B cell (primary cell): Measurements from ENCODE around the gene PHF20. TPM values are rescaled to one million over a fixed set of nuclear protein-coding genes. Genes with fewer than 3 reads are reported as not detected.

ENCODE experiments used
- ATAC-seq: fragments of 200-7000 bp; cut with Tn5 transposase; one replicate; pipeline ENCODE4 v1.10.0; 2021; ENCODE audit warnings: low read depth, mild to moderate bottlenecking, moderate number of reproducible peaks, moderate library complexity
- CTCF ChIA-PET: fragments of 350-600 bp; sonication (Branson Sonifier 250); formaldehyde crosslinking; loops from one replicate; lab custom pipeline; 2021; ENCODE audit warnings: antibody characterized with exemption, inconsistent platforms; lab: Charles Lee
- POLR2A ChIA-PET: fragments of 350-600 bp; sonication (Branson Sonifier 250); formaldehyde crosslinking; loops from one replicate; lab custom pipeline; 2021; ENCODE audit warnings: antibody characterized with exemption; lab: Charles Lee
- DNase-seq: peaks from one replicate; pipeline ENCODE4 v3.0.0; 2013
- H2AFZ ChIP-seq: 2 replicates; pipeline ENCODE4 v1.6.1; 2012; ENCODE audit warnings: mild to moderate bottlenecking, low read depth, low read length; ENCODE audit not compliant: insufficient read depth, poor library complexity, severe bottlenecking
- H3K27ac ChIP-seq, 2 donors: 1 replicate in 1 of 2; 2 replicates in 1 of 2; pipeline ENCODE4 v1.5.1; 2012 to 2013; ENCODE audit warnings: low read length in 2 of 2, mild to moderate bottlenecking in 2 of 2, moderate library complexity in 1 of 2
- H3K27me3 ChIP-seq, 4 experiments: fragments of 200-600 bp in 1 of 4; sonication (generic) in 1 of 4; replicated peaks in 1 of 4; 1 replicate in 2 of 4; 2 replicates in 2 of 4; pipeline versions ENCODE4 v1.6.1 to v1.7.0; 2013 to 2016; ENCODE audit warnings: low read length in 3 of 4, mild to moderate bottlenecking in 2 of 4, mixed read lengths in 1 of 4, moderate library complexity in 1 of 4; ENCODE audit not compliant: insufficient read depth in 4 of 4, control insufficient read depth in 3 of 4; ENCODE audit errors: control extremely low read depth in 1 of 4
- H3K36me3 ChIP-seq, 2 experiments: replicated peaks in 1 of 2; 1 replicate in 1 of 2; 2 replicates in 1 of 2; pipeline versions ENCODE4 v1.6.1 to v1.7.1; 2013; ENCODE audit warnings: low read length in 1 of 2; ENCODE audit not compliant: insufficient read depth in 2 of 2, control insufficient read depth in 1 of 2; ENCODE audit errors: control extremely low read depth in 1 of 2, extremely low read depth in 1 of 2
- H3K4me1 ChIP-seq, 2 donors: fragments of 200-600 bp in 1 of 2; sonication (generic) in 1 of 2; 1 replicate in 1 of 2; 2 replicates in 1 of 2; pipeline versions ENCODE4 v1.5.1 to v1.6.1; 2013 to 2017; ENCODE audit warnings: low read length in 2 of 2; ENCODE audit not compliant: control insufficient read depth in 2 of 2, insufficient read depth in 2 of 2
- H3K4me2 ChIP-seq: replicated peaks from 2 replicates; pipeline ENCODE3; 2012; ENCODE audit warnings: mild to moderate bottlenecking, low read depth, low read length; ENCODE audit not compliant: poor library complexity, severe bottlenecking
- H3K4me3 ChIP-seq, 5 experiments: fragments of 200-600 bp in 1 of 5; sonication (generic) in 1 of 5; 1 replicate in 3 of 5; 2 replicates in 2 of 5; pipeline versions ENCODE4 v1.5.1 to v1.7.0; 2011 to 2016; ENCODE audit warnings: low read length in 4 of 5, mild to moderate bottlenecking in 4 of 5, low read depth in 2 of 5, control low read depth in 1 of 5, moderate library complexity in 1 of 5; ENCODE audit not compliant: insufficient read depth in 1 of 5; ENCODE audit errors: control extremely low read depth in 1 of 5, extremely low read depth in 1 of 5
- H3K79me2 ChIP-seq: fragments of 200-600 bp; sonication (generic); one replicate; pipeline ENCODE4 v1.6.0; 2016; ENCODE audit warnings: low read length; ENCODE audit not compliant: control insufficient read depth, insufficient read depth
- H3K9ac ChIP-seq: fragments of 200-600 bp; sonication (generic); 2 replicates; pipeline ENCODE4 v1.6.1; 2017; ENCODE audit warnings: mild to moderate bottlenecking, low read length, moderate library complexity
- H3K9me3 ChIP-seq, 3 donors: one replicate each; pipeline versions ENCODE4 v1.6.1 to v1.7.1; 2013; ENCODE audit warnings: low read length in 2 of 3; ENCODE audit not compliant: control insufficient read depth in 2 of 3, insufficient read depth in 1 of 3; ENCODE audit errors: control extremely low read depth in 1 of 3
- H4K20me1 ChIP-seq: 2 replicates; pipeline ENCODE4 v1.6.0; 2012; ENCODE audit warnings: mild to moderate bottlenecking, low read length; ENCODE audit not compliant: insufficient read depth, control insufficient read depth, poor library complexity, severe bottlenecking
- H3K27ac Mint-ChIP-seq: one replicate; pipeline ENCODE4 v1.8.0; 2021; ENCODE audit warnings: mixed read lengths
- H3K27me3 Mint-ChIP-seq: one replicate; pipeline ENCODE4 v1.8.0; 2021; ENCODE audit warnings: mixed read lengths
- H3K4me1 Mint-ChIP-seq: one replicate; pipeline ENCODE4 v1.8.0; 2021; ENCODE audit warnings: mixed read lengths
- H3K4me3 Mint-ChIP-seq: one replicate; pipeline ENCODE4 v1.8.0; 2021; ENCODE audit warnings: mixed read lengths
- H3K9me3 Mint-ChIP-seq: one replicate; pipeline ENCODE4 v1.8.0; 2022; ENCODE audit warnings: mixed read lengths; ENCODE audit not compliant: insufficient read depth
- EZH2 ChIP-seq: IDR thresholded peaks from 2 replicates; pipeline ENCODE4 v1.6.1; 2012; ENCODE audit warnings: borderline replicate concordance, low read depth, mild to moderate bottlenecking, moderate library complexity, low read length; ENCODE audit not compliant: insufficient read depth, poor library complexity, severe bottlenecking
- WGBS: methylation state at CpG from one replicate; pipeline ENCODE4 v1.1.5; 2013; ENCODE audit warnings: missing lambda C conversion rate; ENCODE audit not compliant: insufficient coverage; 5-methylcytosine and 5-hydroxymethylcytosine counted together
- intact Hi-C: fragments of 100-400 bp; cut with micrococcal nuclease; formaldehyde crosslinking; loops from one replicate; pipeline ENCODE4 v1.10.0; 2022
- polyA plus RNA-seq: library from polyadenylated mRNA; depleted of rRNA; stranded (reverse); fragments of >200 nt; gene quantifications from 2 replicates; pipeline ENCODE4 v1.2.3, GENCODE V29; 2012
- total RNA-seq, 2 donors: library from RNA; stranded (reverse); fragments of 120-200 nt in 1 of 2; gene quantifications; 1 replicate in 1 of 2; 2 replicates in 1 of 2; pipeline versions ENCODE4 v1.2.3 to v1.2.4, GENCODE V29; 2013 to 2022
- TF ChIP-seq, protein P1 (sequence below): fragments of 200-600 bp; IDR thresholded peaks from one replicate; pipeline ENCODE4 v1.8.0; 2022; ENCODE audit warnings: antibody characterized with exemption, mild to moderate bottlenecking

PHF20 gene
- total and polyA plus RNA-seq, 2 donors (not counting 1 experiment from before 2014, with no cell fraction given), result 53.6 to 92.3 TPM

- DNase-seq, result peak; percentile 41
These were observed 180.9 kb downstream of the PHF20 start for GRCh38 chr20:35952480-35953386.

More at GRCh38 chr20:35952480-35953386, 180.9 kb downstream of the PHF20 start:
- Histone ChIP-seq H4K20me1 (peaks cover 14% of the 10 kb centered on the region), H3K27ac (peak overlapping the region; percentile 98 to 99), H3K36me3 (peaks cover 0 to 17% of the 10 kb centered on the region in 2 experiments), H3K27me3 (no peaks in the 10 kb centered on the region), H3K4me2 (peak overlapping the region; percentile 83), H3K79me2 (peaks cover 25% of the 10 kb centered on the region), H3K4me3 (peak overlapping the region; percentile 72 to 96 (median 88)), H3K9me3 (no peaks in the 10 kb centered on the region), H3K4me1 (peaks cover 17 to 24% of the 10 kb centered on the region in 2 donors), H3K9ac (peak overlapping the region; percentile 95), H2AFZ (no peak overlapping the region)
- intact Hi-C loops, result loop anchor here (5.0 to 10.0 kb wide), 6 partner anchors 410 to 1838 kb away; partner anchors contain the start of genes DSN1, EIF2S2, EIF6 and ERGIC3
- ATAC-seq, result no peak
- Mint-ChIP-seq H3K27ac (peak overlapping the region; percentile 100), H3K4me1 (peaks cover 22% of the 10 kb centered on the region), H3K27me3 (no peaks in the 10 kb centered on the region), H3K4me3 (peak overlapping the region; percentile 100), H3K9me3 (no peaks in the 10 kb centered on the region)
- 100% methylated on average over 1 of the region's 6 CpGs for WGBS
- POLR2A ChIA-PET, result interaction anchor here (1.1 to 3.2 kb wide), 7 partner anchors 40 to 668 kb away, joined by 3 to 20 read pairs (median 7); partner anchors contain the start of genes AAR2, CPNE1, EIF6 and RBM12
- no peak for TF ChIP-seq EZH2
- TF ChIP-seq, protein P1, sequence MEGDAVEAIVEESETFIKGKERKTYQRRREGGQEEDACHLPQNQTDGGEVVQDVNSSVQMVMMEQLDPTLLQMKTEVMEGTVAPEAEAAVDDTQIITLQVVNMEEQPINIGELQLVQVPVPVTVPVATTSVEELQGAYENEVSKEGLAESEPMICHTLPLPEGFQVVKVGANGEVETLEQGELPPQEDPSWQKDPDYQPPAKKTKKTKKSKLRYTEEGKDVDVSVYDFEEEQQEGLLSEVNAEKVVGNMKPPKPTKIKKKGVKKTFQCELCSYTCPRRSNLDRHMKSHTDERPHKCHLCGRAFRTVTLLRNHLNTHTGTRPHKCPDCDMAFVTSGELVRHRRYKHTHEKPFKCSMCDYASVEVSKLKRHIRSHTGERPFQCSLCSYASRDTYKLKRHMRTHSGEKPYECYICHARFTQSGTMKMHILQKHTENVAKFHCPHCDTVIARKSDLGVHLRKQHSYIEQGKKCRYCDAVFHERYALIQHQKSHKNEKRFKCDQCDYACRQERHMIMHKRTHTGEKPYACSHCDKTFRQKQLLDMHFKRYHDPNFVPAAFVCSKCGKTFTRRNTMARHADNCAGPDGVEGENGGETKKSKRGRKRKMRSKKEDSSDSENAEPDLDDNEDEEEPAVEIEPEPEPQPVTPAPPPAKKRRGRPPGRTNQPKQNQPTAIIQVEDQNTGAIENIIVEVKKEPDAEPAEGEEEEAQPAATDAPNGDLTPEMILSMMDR, result no peak
- CTCF ChIA-PET, result interaction anchor here (1.2 to 3.7 kb wide), 3 partner anchors 15 to 210 kb away, joined by 3 to 31 read pairs (median 12); partner anchors contain the start of gene RBM39
